Measurements from ENCODE around the gene SAP25. TPM values are rescaled to one million over a fixed set of nuclear protein-coding genes. Genes with fewer than 3 reads are reported as not detected.
A peak's percentile ranks its signal among the peaks of the same experiment; 100 is the strongest.
"Not testable (repeated sequence)": the region's sequence is repeated elsewhere in the genome, so short reads cannot be mapped to it uniquely, and the experiment has no call there.

The SAP25 gene
- total RNA-seq, 1 donor from 2014 or later: 2.6 TPM

GRCh38 chr7:100540073-100540723 lies 33.5 kb downstream of the SAP25 start:
- no peak for TF ChIP-seq CTCF (IDR thresholded peaks at IDR 0.05; ENCODE audit: unreplicated experiment)
- peaks cover 7% of the 10 kb centered on the region for H3K27me3 Mint-ChIP-seq (ENCODE audit: unreplicated experiment)
- H3K36me3 Mint-ChIP-seq (ENCODE audit: low read depth, unreplicated experiment): peaks cover 8% of the 10 kb centered on the region
- peaks cover 36% of the 10 kb centered on the region for H3K4me1 Mint-ChIP-seq (ENCODE audit: unreplicated experiment)
- H3K9me3 Mint-ChIP-seq (ENCODE audit: unreplicated experiment): no peaks in the 10 kb centered on the region
- no peak for DNase-seq (ENCODE audit: low spot score)
- H3K27ac Mint-ChIP-seq (ENCODE audit: unreplicated experiment): no peak overlapping the region
- peak overlapping the region; percentile 93 for H3K4me3 Mint-ChIP-seq (ENCODE audit: unreplicated experiment)

- DNase-seq (ENCODE audit: low spot score): no peak
- Mint-ChIP-seq H3K36me3 (ENCODE audit: low read depth, unreplicated experiment) (peaks cover 6% of the 10 kb centered on the region), H3K27ac (ENCODE audit: unreplicated experiment) (no peak overlapping the region), H3K4me3 (ENCODE audit: unreplicated experiment) (peak overlapping the region; percentile 94), H3K27me3 (ENCODE audit: unreplicated experiment) (peaks cover 7% of the 10 kb centered on the region), H3K4me1 (ENCODE audit: unreplicated experiment) (peaks cover 30% of the 10 kb centered on the region), H3K9me3 (ENCODE audit: unreplicated experiment) (no peaks in the 10 kb centered on the region)
- TF ChIP-seq CTCF (IDR thresholded peaks at IDR 0.05; ENCODE audit: unreplicated experiment): no peak
Observed at GRCh38 chr7:100539436-100540006, 34.2 kb downstream of the SAP25 start.

GRCh38 chr7:100538654-100539435 lies 34.9 kb downstream of the SAP25 start, which contains the start of gene AGFG2:
Gene AGFG2 (plus strand): TSS chr7:100539203. CDS start chr7:100539347, 144 bp downstream.
- Mint-ChIP-seq H3K27ac (ENCODE audit: unreplicated experiment) (peak within 1 kb of the TSS; percentile 68), H3K4me3 (ENCODE audit: unreplicated experiment) (peak within 1 kb of the TSS; percentile 94), H3K9me3 (ENCODE audit: unreplicated experiment) (no peaks in the 10 kb centered on the region), H3K4me1 (ENCODE audit: unreplicated experiment) (peaks cover 23% of the 10 kb centered on the region), H3K27me3 (ENCODE audit: unreplicated experiment) (peaks cover 7% of the 10 kb centered on the region), H3K36me3 (ENCODE audit: low read depth, unreplicated experiment) (peaks cover 5% of the 10 kb centered on the region)
- TF ChIP-seq CTCF (IDR thresholded peaks at IDR 0.05; ENCODE audit: unreplicated experiment): no peak
- peak; percentile 100 for DNase-seq (ENCODE audit: low spot score)

- H3K27me3 Mint-ChIP-seq (ENCODE audit: unreplicated experiment): peaks cover 7% of the 10 kb centered on the region
- peak overlapping the region; percentile 68 for H3K27ac Mint-ChIP-seq (ENCODE audit: unreplicated experiment)
- H3K4me3 Mint-ChIP-seq (ENCODE audit: unreplicated experiment): peak overlapping the region; percentile 94
- H3K36me3 Mint-ChIP-seq (ENCODE audit: low read depth, unreplicated experiment): peaks cover 5% of the 10 kb centered on the region
- no peaks in the 10 kb centered on the region for H3K9me3 Mint-ChIP-seq (ENCODE audit: unreplicated experiment)
- peaks cover 19% of the 10 kb centered on the region for H3K4me1 Mint-ChIP-seq (ENCODE audit: unreplicated experiment)
- no peak for TF ChIP-seq CTCF (IDR thresholded peaks at IDR 0.05; ENCODE audit: unreplicated experiment)
- DNase-seq (ENCODE audit: low spot score): no peak
Observed at GRCh38 chr7:100538348-100538653, 35.4 kb downstream of the SAP25 start.

GRCh38 chr7:100536695-100537094 lies 37.0 kb downstream of the SAP25 start:
- not testable (repeated sequence) for H3K9me3 Mint-ChIP-seq (ENCODE audit: unreplicated experiment); H3K36me3 Mint-ChIP-seq (ENCODE audit: low read depth, unreplicated experiment); DNase-seq (ENCODE audit: low spot score); H3K27ac Mint-ChIP-seq (ENCODE audit: unreplicated experiment); H3K4me3 Mint-ChIP-seq (ENCODE audit: unreplicated experiment); H3K27me3 Mint-ChIP-seq (ENCODE audit: unreplicated experiment)
- H3K4me1 Mint-ChIP-seq (ENCODE audit: unreplicated experiment): peaks cover 12% of the 10 kb centered on the region

GRCh38 chr7:100535982-100536381 lies 37.7 kb downstream of the SAP25 start:
- not testable (repeated sequence) for H3K4me1 Mint-ChIP-seq (ENCODE audit: unreplicated experiment); H3K27me3 Mint-ChIP-seq (ENCODE audit: unreplicated experiment); H3K36me3 Mint-ChIP-seq (ENCODE audit: low read depth, unreplicated experiment); H3K9me3 Mint-ChIP-seq (ENCODE audit: unreplicated experiment); H3K4me3 Mint-ChIP-seq (ENCODE audit: unreplicated experiment); DNase-seq (ENCODE audit: low spot score); H3K27ac Mint-ChIP-seq (ENCODE audit: unreplicated experiment)

Data from endothelial cell (in vitro differentiated cells).